CD4-positive, alpha-beta memory T cell (primary cell): Measurements from ENCODE around the gene TRHDE. TPM values are rescaled to one million over a fixed set of nuclear protein-coding genes. Genes with fewer than 3 reads are reported as not detected.
"Not testable (repeated sequence)": the region's sequence is repeated elsewhere in the genome, so short reads cannot be mapped to it uniquely, and the experiment has no call there.

ENCODE experiments used
- CTCF ChIA-PET: fragments of 350-600 bp; sonication (Branson Sonifier 250); formaldehyde crosslinking; loops from one replicate; lab custom pipeline; 2021; ENCODE audit warnings: inconsistent platforms; ENCODE audit not compliant: partially characterized antibody; lab: Charles Lee
- POLR2A ChIA-PET: fragments of 350-600 bp; sonication (Branson Sonifier 250); formaldehyde crosslinking; loops from one replicate; lab custom pipeline; 2021; ENCODE audit not compliant: partially characterized antibody; lab: Charles Lee
- DNase-seq, 5 donors: peaks; one replicate each; pipeline versions ENCODE4 v3.0.0 to v3.0.0-alpha.2; 2020 to 2022; ENCODE audit warnings: mixed read lengths in 1 of 5
- H3K27ac ChIP-seq: one replicate; pipeline ENCODE4 v1.7.0; 2013; ENCODE audit warnings: low read depth, low read length
- H3K27me3 ChIP-seq: 2 replicates; pipeline ENCODE4 v1.7.0; 2013; ENCODE audit warnings: mild to moderate bottlenecking, low read length, moderate library complexity; ENCODE audit not compliant: insufficient read depth
- H3K36me3 ChIP-seq: 2 replicates; pipeline ENCODE4 v1.7.0; 2013; ENCODE audit warnings: mild to moderate bottlenecking, low read length, moderate library complexity; ENCODE audit not compliant: insufficient read depth
- H3K4me1 ChIP-seq: 2 replicates; pipeline ENCODE4 v1.7.0; 2013; ENCODE audit warnings: mild to moderate bottlenecking, low read length, moderate library complexity; ENCODE audit not compliant: insufficient read depth
- H3K4me3 ChIP-seq, 2 donors: one replicate each; pipeline ENCODE4 v1.7.0; 2013; ENCODE audit warnings: low read length in 2 of 2, mild to moderate bottlenecking in 1 of 2
- H3K9me3 ChIP-seq, 2 donors: one replicate each; pipeline ENCODE4 v1.7.0; 2013; ENCODE audit warnings: low read length in 2 of 2, control low read depth in 1 of 2; ENCODE audit not compliant: control insufficient read depth in 1 of 2
- H3K27ac Mint-ChIP-seq, 7 donors: one replicate each; pipeline ENCODE4 v1.8.0; 2020 to 2021; ENCODE audit warnings: mixed read lengths in 7 of 7, mild to moderate bottlenecking in 6 of 7, inconsistent platforms in 3 of 7, moderate library complexity in 3 of 7
- H3K27me3 Mint-ChIP-seq, 2 donors: one replicate each; pipeline ENCODE4 v1.8.0; 2020 to 2021; ENCODE audit warnings: mixed read lengths in 2 of 2
- H3K36me3 Mint-ChIP-seq, 2 donors: one replicate each; pipeline ENCODE4 v1.8.0; 2020 to 2021; ENCODE audit warnings: mixed read lengths in 2 of 2, inconsistent platforms in 1 of 2, mild to moderate bottlenecking in 1 of 2
- H3K4me1 Mint-ChIP-seq, 4 donors: one replicate each; pipeline ENCODE4 v1.8.0; 2020 to 2021; ENCODE audit warnings: mixed read lengths in 4 of 4, mild to moderate bottlenecking in 1 of 4
- H3K4me3 Mint-ChIP-seq, 8 donors: one replicate each; pipeline ENCODE4 v1.8.0; 2020 to 2021; ENCODE audit warnings: mixed read lengths in 8 of 8, mild to moderate bottlenecking in 7 of 8, moderate library complexity in 6 of 8, inconsistent platforms in 3 of 8
- H3K9me3 Mint-ChIP-seq, 8 donors: one replicate each; pipeline ENCODE4 v1.8.0; 2020 to 2021; ENCODE audit warnings: mixed read lengths in 8 of 8, mild to moderate bottlenecking in 5 of 8, inconsistent platforms in 3 of 8, moderate library complexity in 1 of 8
- intact Hi-C: fragments of 100-400 bp; cut with micrococcal nuclease; formaldehyde crosslinking; loops from one replicate; pipeline ENCODE4 v1.15.1; 2023
- polyA plus RNA-seq, 2 donors: library from polyadenylated mRNA; unstranded; fragments of 300-500 nt; fragmentation: Illumina TruSeq; gene quantifications; one replicate each; pipeline ENCODE4 v1.2.3, GENCODE V29; 2021
- total RNA-seq, 2 experiments: library from RNA; stranded (reverse); gene quantifications; one replicate each; pipeline ENCODE4 v1.2.3, GENCODE V29; 2021

The TRHDE gene
- total and polyA plus RNA-seq, 4 experiments from 2014 or later = not detected

DNA sequence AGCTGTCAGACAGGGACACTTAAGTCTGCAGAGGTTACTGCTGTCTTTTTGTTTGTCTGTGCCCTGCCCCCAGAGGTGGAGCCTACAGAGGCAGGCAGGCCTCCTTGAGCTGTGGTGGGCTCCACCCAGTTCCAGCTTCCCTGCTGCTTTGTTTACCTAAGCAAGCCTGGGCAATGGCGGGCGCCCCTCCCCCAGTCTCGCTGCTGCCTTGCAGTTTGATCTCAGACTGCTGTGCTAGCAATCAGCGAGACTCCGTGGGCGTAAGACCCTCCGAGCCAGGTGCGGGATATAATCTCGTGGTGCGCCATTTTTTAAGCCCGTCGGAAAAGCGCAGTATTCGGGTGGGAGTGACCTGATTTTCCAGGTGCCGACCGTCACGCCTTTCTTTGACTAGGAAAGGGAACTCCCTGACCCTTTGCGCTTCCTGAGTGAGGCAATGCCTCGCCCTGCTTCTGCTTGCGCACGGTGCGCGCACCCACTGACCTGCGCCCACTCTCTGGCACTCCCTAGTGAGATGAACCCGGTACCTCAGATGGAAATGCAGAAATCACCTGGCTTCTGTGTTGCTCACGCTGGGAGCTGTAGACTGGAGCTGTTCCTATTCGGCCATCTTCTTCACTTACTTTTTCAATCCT is 248.0 kb downstream of the TRHDE start:
- POLR2A ChIA-PET, H3K27me3 Mint-ChIP-seq, CTCF ChIA-PET: not testable (repeated sequence)

DNA sequence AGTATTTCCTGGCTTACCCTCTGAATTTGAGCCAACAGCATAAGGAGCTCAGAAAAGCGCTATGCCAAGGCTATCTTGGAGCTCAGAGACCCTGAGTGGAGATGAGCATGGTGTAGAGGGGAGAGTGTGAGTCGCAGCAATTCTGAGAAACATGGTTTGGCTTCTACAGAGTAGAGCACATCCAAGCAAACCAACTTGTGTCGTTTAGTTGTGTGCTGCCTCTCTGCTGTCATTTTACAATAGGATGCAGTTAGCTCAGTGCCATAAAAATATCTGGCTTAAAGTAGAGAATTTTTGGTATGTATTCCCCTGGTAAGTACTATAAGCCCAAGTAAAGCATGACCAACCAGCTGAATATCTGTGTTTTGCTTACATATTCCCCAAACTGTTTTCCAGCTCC is 249.2 kb downstream of the TRHDE start:
- Histone ChIP-seq H3K27me3 (no peaks in the 10 kb centered on the region), H3K36me3 (no peaks in the 10 kb centered on the region), H3K9me3 (no peaks in the 10 kb centered on the region), H3K4me1 (no peaks in the 10 kb centered on the region), H3K27ac (no peak overlapping the region), H3K4me3 (no peak overlapping the region)
- ChIA-PET CTCF (no interaction called here), POLR2A (no interaction called here)
- Mint-ChIP-seq H3K9me3 (peaks cover 1 to 6% (median 4%) of the 10 kb centered on the region in 8 donors), H3K4me3 (no peak overlapping the region), H3K36me3 (no peaks in the 10 kb centered on the region), H3K27ac (no peak overlapping the region), H3K4me1 (no peaks in the 10 kb centered on the region), H3K27me3 (no peaks in the 10 kb centered on the region)
- DNase-seq = no peak
- intact Hi-C loops = no loop called here

More for the DNA sequence above, 248.0 kb downstream of the TRHDE start:
- H3K27me3 ChIP-seq, H3K9me3 ChIP-seq, H3K27ac Mint-ChIP-seq, H3K4me3 Mint-ChIP-seq, H3K36me3 Mint-ChIP-seq, H3K4me1 ChIP-seq, DNase-seq, H3K4me3 ChIP-seq, H3K27ac ChIP-seq, H3K36me3 ChIP-seq, intact Hi-C loops, H3K9me3 Mint-ChIP-seq, H3K4me1 Mint-ChIP-seq: not testable (repeated sequence)

DNA sequence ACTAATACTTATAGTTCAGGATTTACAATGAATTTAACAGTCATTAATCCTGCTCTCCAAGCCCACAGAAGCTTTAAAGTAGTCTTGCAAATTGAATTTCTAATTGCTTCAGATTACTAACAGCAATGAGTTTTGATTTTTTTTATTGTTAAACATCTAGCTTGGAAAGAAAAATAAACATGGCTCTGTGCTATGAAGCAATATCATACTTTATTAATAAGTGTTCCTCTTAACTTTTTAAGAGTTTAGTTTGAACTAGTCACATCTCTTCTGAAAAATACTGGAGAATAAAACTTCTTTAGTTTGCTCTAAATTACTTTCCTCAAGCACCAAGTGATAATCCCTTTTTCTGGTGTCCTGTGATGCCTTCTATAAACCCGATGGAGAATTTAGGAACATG is 250.2 kb downstream of the TRHDE start:
- Histone ChIP-seq H3K27ac (no peak overlapping the region), H3K4me3 (no peak overlapping the region), H3K36me3 (no peaks in the 10 kb centered on the region), H3K4me1 (no peaks in the 10 kb centered on the region), H3K9me3 (no peaks in the 10 kb centered on the region), H3K27me3 (no peaks in the 10 kb centered on the region)
- no peak overlapping the region for H3K27ac Mint-ChIP-seq
- H3K9me3 Mint-ChIP-seq = peaks cover 1 to 6% (median 4%) of the 10 kb centered on the region in 8 donors
- no peaks in the 10 kb centered on the region for H3K36me3 Mint-ChIP-seq
- H3K4me1 Mint-ChIP-seq = no peaks in the 10 kb centered on the region
- POLR2A ChIA-PET = no interaction called here
- no peak overlapping the region for H3K4me3 Mint-ChIP-seq
- intact Hi-C loops = no loop called here
- no peaks in the 10 kb centered on the region for H3K27me3 Mint-ChIP-seq
- DNase-seq = no peak
- CTCF ChIA-PET = no interaction called here

GRCh38 chr12:72523754-72524153 is 251.6 kb downstream of the TRHDE start:
- Mint-ChIP-seq H3K27ac (no peak overlapping the region), H3K27me3 (no peaks in the 10 kb centered on the region), H3K4me1 (no peaks in the 10 kb centered on the region), H3K9me3 (peaks cover 1 to 6% (median 4%) of the 10 kb centered on the region in 8 donors), H3K36me3 (no peaks in the 10 kb centered on the region), H3K4me3 (no peak overlapping the region)
- DNase-seq = no peak
- Histone ChIP-seq H3K4me3 (no peak overlapping the region), H3K27me3 (no peaks in the 10 kb centered on the region), H3K4me1 (no peaks in the 10 kb centered on the region), H3K9me3 (no peaks in the 10 kb centered on the region), H3K36me3 (no peaks in the 10 kb centered on the region), H3K27ac (no peak overlapping the region)
- ChIA-PET POLR2A (no interaction called here), CTCF (no interaction called here)
- intact Hi-C loops = no loop called here

DNA sequence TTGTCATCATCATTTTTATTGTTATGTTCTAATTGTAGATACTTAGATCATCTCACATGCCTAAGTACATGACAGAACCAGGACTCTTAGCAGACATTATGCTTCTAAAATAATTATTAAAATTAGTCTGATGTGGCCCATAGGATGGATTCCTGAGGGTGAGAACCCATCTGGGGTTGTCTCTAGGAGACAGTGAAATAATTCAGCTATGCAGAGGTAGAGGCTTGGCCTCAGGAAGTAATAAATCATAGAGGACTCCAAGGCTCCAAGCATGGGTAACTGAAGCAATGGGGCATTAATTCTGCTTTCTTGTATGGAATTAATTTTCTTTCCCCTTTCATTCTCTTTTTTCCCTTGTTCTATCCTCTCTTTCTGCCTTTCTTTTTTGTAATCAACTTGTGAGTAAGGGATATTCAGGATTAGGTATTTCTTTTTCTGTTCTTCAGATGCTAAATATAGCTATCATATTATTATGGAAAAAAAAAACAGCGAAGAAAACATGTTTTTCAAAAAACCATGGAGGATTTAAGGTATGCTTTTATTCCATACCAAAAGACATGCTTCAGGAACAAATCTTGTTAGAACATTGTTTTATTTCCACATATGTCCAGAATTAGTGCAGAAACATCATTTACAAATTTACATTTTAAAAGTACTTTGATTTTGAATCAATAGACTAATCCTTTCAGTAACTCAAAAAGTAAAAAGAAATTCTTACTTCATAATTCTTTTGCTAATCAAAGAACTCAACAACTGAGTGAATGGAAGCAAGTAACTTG is 263.2 kb downstream of the TRHDE start:
- H3K9me3 Mint-ChIP-seq = peaks cover 0 to 11% (median 5%) of the 10 kb centered on the region in 8 donors
- Histone ChIP-seq H3K4me1 (no peaks in the 10 kb centered on the region), H3K9me3 (no peaks in the 10 kb centered on the region), H3K27ac (no peak overlapping the region), H3K4me3 (no peak overlapping the region), H3K36me3 (no peaks in the 10 kb centered on the region), H3K27me3 (no peaks in the 10 kb centered on the region)
- H3K27me3 Mint-ChIP-seq = no peaks in the 10 kb centered on the region
- POLR2A ChIA-PET = no interaction called here
- DNase-seq = no peak
- H3K4me3 Mint-ChIP-seq = no peak overlapping the region
- intact Hi-C loops = no loop called here
- CTCF ChIA-PET = no interaction called here
- H3K27ac Mint-ChIP-seq = no peak overlapping the region
- no peaks in the 10 kb centered on the region for H3K36me3 Mint-ChIP-seq
- H3K4me1 Mint-ChIP-seq = no peaks in the 10 kb centered on the region

DNA sequence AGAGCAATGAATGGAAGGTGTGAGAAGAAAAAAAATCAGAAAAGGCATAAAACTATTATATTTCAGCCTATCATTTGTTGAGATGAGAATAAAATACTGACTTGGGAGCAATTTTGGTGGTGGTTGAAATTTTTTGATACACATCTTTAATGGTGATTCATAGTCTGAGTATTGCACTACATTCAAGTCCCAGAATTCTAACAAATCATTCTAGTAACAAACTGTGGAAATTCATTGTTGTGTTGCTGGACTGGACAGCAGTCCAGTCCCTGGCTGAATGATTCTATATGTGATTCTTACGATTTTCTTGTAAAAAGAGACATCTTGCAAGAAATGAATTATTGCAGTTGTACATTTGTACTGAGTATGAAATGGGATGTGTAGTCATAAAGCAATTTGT is 268.6 kb downstream of the TRHDE start:
- Histone ChIP-seq H3K27me3 (no peaks in the 10 kb centered on the region), H3K27ac (no peak overlapping the region), H3K4me3 (no peak overlapping the region), H3K4me1 (no peaks in the 10 kb centered on the region), H3K9me3 (no peaks in the 10 kb centered on the region), H3K36me3 (no peaks in the 10 kb centered on the region)
- Mint-ChIP-seq H3K27me3 (no peaks in the 10 kb centered on the region), H3K4me3 (no peak overlapping the region), H3K27ac (no peak overlapping the region), H3K4me1 (no peaks in the 10 kb centered on the region), H3K9me3 (peaks cover 0 to 18% (median 6%) of the 10 kb centered on the region in 8 donors), H3K36me3 (no peaks in the 10 kb centered on the region)
- CTCF ChIA-PET = no interaction called here
- POLR2A ChIA-PET = no interaction called here
- DNase-seq = no peak
- intact Hi-C loops = no loop called here

- peak overlapping the region in 1 of 7 donors; percentile 65 for H3K27ac Mint-ChIP-seq
- Histone ChIP-seq H3K27me3 (no peaks in the 10 kb centered on the region), H3K27ac (no peak overlapping the region), H3K4me1 (no peaks in the 10 kb centered on the region), H3K9me3 (no peaks in the 10 kb centered on the region), H3K36me3 (no peaks in the 10 kb centered on the region), H3K4me3 (no peak overlapping the region)
- intact Hi-C loops = no loop called here
- no peak for DNase-seq
- H3K9me3 Mint-ChIP-seq = peaks cover 0 to 10% (median 3%) of the 10 kb centered on the region in 8 donors
- no peak overlapping the region for H3K4me3 Mint-ChIP-seq
- H3K36me3 Mint-ChIP-seq = no peaks in the 10 kb centered on the region
- H3K27me3 Mint-ChIP-seq = no peaks in the 10 kb centered on the region
- ChIA-PET CTCF (no interaction called here), POLR2A (no interaction called here)
- no peaks in the 10 kb centered on the region for H3K4me1 Mint-ChIP-seq
Observed at GRCh38 chr12:72543777-72544467, 271.8 kb downstream of the TRHDE start.
